SU-DHL-6 (cell line): Measurements from ENCODE around the gene PDCD6IP.

Experiments
- CTCF ChIP-seq: fragments of 200-600 bp; sonication (generic); IDR thresholded peaks from one replicate; pipeline ENCODE4 v1.5.1; 2017; ENCODE audit warnings: antibody characterized with exemption, mild to moderate bottlenecking, low read length, moderate library complexity; ENCODE audit not compliant: insufficient read depth, poor library complexity, severe bottlenecking
- EZH2phosphoT487 ChIP-seq: fragments of 200-600 bp; sonication (generic), shearing (Covaris generic); conservative IDR thresholded peaks from 2 replicates; pipeline ENCODE4 v1.6.1; 2018; ENCODE audit warnings: mild to moderate bottlenecking, antibody characterized with exemption, low read length, moderate library complexity, mixed read lengths

DNA sequence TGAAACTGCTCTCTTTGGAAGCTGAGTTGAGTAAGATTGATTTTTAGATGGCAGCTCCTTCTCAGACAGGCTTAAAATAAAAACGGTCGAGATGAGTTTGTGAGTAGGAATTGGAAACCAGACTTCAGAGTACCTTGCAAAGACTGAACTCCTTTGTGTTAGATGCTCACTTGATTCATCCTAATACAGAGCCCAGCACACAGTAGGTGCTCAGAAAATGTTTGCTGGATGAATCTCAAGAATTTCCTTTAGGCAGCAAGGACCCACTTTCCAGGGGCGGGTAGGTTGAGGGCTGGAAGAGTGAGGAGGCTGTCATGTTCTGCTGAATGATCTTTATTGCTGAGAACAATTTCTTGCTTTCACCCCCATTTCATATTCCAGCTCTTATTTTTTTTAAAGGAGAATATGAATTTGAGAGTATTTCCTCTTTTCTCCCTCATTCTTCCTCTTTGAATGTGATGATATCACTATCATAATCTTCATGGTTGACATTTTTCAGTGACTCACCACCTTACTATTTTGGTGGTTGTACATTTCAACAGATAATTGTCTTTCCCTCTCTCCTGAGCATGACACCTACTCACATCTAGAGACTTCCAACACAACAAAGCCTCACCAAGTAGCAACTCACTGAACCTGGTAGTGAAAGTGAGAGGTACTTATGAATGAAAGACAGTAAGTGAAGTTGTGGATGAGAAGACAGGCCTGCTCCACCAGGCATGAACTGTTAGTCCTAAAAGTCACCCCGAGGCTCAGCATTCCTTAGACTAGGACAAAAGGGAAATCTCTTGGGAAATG is 113.3 kb downstream of the PDCD6IP start:
- TF ChIP-seq CTCF (no peak), EZH2phosphoT487 (no peak)
